Activated T-cell treated with anti-CD3 and anti-CD28 coated beads for 24 hours (primary cell): ENCODE measurements around the gene NMUR1.

ENCODE experiments used
- DNase-seq: peaks from one replicate; pipeline ENCODE4 v3.0.0-alpha.2; 2020; ENCODE audit warnings: low read depth

The NMUR1 gene

DNA sequence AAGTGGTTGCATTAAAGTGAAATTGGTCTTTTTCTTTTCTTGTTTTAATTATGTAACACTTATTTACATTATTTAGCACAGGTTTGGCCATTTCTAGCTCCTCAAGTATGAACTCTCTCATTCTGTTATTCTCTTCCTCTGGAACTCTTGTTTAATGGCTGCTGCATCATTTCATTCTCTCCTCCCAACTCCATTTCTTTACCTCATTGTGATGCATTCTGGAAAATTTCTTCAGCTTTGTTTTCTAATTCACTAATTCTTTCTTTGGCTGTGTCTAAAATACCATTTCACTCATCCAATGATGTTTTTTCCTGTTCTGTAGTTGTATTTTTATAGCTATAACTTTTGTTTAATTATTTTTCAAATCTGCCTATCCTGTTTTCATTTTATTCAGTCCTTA lies 22.5 kb upstream of the NMUR1 start:
- DNase-seq = no peak

- no peak for DNase-seq
Measured at GRCh38 chr2:231549446-231550239, 19.4 kb upstream of the NMUR1 start.

DNA sequence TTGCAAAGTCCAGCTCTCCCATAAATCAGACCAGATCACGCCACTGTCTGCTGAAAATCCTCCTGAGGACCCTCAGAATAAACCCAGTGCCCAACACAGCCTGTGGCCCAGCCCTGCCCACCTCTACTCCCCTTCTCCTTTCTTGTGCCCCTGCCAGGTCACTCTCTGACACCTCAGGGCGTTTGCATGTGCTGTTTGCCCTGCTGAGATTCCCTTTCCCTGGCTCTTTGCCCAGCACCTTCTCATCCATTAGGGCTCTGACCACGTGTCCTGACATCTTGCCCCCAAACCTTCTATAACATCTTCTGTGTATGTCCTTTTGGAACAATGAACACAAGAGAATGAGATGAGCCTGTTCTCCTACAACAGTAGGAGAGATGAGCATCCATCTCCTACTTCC lies 18.5 kb upstream of the NMUR1 start:
- no peak for DNase-seq

GRCh38 chr2:231547315-231548110 lies 17.3 kb upstream of the NMUR1 start:
- DNase-seq = no peak

GRCh38 chr2:231546014-231546715 lies 15.9 kb upstream of the NMUR1 start:
- DNase-seq = no peak

GRCh38 chr2:231545105-231545902 lies 15.1 kb upstream of the NMUR1 start:
- peak; percentile 36 for DNase-seq

- DNase-seq = no peak
Measured at GRCh38 chr2:231542136-231542535, 11.9 kb upstream of the NMUR1 start.

- DNase-seq = no peak
Measured at GRCh38 chr2:231541645-231542044, 11.4 kb upstream of the NMUR1 start.

DNA sequence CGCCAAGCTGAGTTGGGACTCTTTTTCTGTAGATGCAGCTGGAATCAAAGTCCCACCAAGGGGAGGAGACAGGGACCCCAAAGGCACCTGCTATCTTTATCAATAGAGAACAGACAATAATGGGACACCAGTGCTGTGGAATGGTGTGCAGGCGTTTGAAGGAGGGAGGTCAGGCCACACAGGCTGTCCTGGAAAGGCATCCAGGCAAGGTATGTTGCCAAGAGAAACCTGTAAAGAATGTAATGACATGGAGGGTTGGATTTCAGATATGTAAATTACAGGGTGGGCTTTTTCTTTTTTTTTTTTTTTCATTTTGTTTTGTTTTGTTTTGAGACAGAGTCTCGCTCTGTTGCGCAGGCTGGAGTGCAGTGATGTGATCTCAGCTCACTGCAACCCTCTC lies 9.7 kb upstream of the NMUR1 start:
- no peak for DNase-seq

DNA sequence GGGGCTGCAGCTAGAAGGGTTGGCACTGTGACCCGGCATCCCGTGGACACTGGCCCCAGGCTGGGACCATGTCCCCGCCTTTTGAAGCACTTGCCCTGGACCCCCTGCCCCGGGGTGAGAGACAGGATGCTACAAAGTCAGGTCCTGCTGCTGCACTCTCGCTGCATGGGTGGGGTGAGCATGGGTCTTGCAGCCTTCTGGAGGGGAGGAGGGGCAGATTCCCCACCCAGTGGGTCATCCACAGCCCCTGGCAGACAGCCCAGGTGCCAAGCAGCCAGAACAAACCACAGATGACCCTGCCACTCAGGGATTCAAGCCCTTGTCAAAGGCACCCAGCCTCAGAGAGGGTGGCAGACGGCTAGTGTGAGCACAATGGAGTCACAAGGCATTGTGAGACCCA lies 5.7 kb upstream of the NMUR1 start:
- DNase-seq = no peak

GRCh38 chr2:231533777-231534125 lies 3.5 kb upstream of the NMUR1 start:
- no peak for DNase-seq

GRCh38 chr2:231533086-231533776 lies 3.0 kb upstream of the NMUR1 start:
- no peak for DNase-seq

DNA sequence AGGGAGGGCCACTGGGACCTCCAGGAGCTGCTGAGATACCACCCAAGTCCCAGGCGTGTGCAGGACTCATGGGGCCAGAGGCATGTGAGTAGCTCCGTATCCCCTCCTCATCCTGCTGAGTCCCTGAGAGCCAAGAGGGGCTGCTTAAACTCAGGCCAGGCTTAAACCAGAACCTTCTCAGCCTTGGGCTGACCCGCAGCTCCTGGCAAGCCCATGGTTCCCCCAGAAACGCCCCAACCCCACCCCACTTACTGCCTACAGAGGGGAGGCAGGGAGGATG lies 2.5 kb upstream of the NMUR1 start:
- no peak for DNase-seq

GRCh38 chr2:231531883-231532755 lies 1.9 kb upstream of the NMUR1 start:
- DNase-seq = no peak

- DNase-seq = no peak
Measured at GRCh38 chr2:231531466-231531865, 1.2 kb upstream of the NMUR1 start.

DNA sequence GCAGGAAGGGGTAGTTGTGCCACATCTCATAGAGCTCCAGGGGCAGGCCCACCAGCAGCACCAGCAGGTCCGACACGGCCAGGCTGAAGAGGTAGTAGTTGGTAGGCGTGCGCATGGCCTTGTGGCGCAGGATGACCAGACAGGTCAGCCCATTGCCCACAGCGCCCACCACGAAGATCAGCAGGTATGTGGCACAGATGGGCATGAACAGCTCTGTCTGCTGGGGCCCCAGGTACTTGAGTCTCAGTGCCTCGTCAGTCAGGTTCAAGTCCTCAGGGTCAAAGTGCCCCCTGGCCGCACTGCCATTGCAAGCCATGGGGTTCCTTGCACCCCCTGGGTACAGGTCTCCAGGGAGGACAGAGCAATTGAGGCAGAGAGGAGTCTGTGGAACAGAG lies 1.6 kb downstream of the NMUR1 start:
- DNase-seq = no peak

DNA sequence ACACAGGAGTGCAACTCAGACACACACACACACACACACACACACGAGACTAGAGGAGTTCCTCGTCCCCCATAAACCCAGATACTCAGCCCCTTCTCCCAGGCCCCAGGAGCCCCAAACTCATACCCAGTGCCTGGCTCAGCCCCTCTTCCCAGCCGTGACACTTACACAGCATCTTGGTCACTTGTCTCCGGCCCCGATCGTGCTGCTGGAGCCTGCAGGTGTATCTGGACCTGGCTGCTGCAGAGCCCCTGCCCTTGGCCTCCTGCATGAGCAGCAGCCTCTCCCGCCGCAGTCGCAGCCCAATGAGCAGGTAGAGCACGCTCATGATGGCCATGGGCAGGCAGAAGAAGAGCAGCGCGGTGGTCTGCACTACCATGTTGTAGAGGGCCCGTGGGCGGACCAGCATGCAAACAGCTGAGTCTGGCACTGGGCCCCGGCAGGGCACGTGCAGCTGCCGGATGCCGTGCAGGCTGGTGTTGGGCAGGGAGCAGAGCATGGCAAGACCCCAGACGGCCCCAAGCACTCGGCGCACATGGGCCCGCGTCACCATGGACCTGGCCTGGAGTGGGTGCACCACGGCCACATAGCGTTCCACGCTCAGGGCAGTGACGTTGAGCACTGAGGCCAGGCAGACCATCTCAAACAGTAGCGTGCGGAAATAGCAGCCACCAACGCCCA lies 2.1 kb downstream of the NMUR1 start:
- no peak for DNase-seq

GRCh38 chr2:231527091-231527395 lies 3.2 kb downstream of the NMUR1 start:
- DNase-seq = no peak

- DNase-seq = no peak
Measured at GRCh38 chr2:231526341-231527090, 3.7 kb downstream of the NMUR1 start.
